H9 (cell line): Measurements from ENCODE around the gene EIF5A. TPM values are rescaled to one million over a fixed set of nuclear protein-coding genes. Genes with fewer than 3 reads are reported as not detected.

Experiments
- DNase-seq: peaks from one replicate; pipeline ENCODE4 v3.0.0-alpha.2; 2017
- H2AFZ ChIP-seq: one replicate; pipeline ENCODE4 v1.6.1; 2013; ENCODE audit warnings: mild to moderate bottlenecking, low read length, control low read depth, moderate library complexity
- H2AK5ac ChIP-seq: 2 replicates; pipeline ENCODE4 v1.6.1; 2013; ENCODE audit warnings: low read length, control low read depth, mixed read lengths; ENCODE audit not compliant: insufficient read length
- H2BK120ac ChIP-seq: one replicate; pipeline ENCODE4 v1.6.1; 2013; ENCODE audit warnings: low read depth, mild to moderate bottlenecking, low read length, control low read depth, inconsistent platforms; ENCODE audit not compliant: poor library complexity, severe bottlenecking
- H2BK12ac ChIP-seq: 2 replicates; pipeline ENCODE4 v1.6.1; 2013; ENCODE audit warnings: low read length, control low read depth, mixed read lengths, low read depth; ENCODE audit not compliant: insufficient read length
- H2BK15ac ChIP-seq: 2 replicates; pipeline ENCODE4 v1.6.1; 2013; ENCODE audit warnings: low read depth, low read length, control low read depth
- H2BK20ac ChIP-seq: one replicate; pipeline ENCODE4 v1.6.1; 2013; ENCODE audit warnings: low read depth, mild to moderate bottlenecking, low read length, control low read depth, inconsistent platforms; ENCODE audit not compliant: poor library complexity, severe bottlenecking
- H2BK5ac ChIP-seq: 2 replicates; pipeline ENCODE4 v1.6.1; 2013; ENCODE audit warnings: low read length, control low read depth, mixed read lengths; ENCODE audit not compliant: insufficient read length
- H3K14ac ChIP-seq: 2 replicates; pipeline ENCODE4 v1.6.1; 2013; ENCODE audit warnings: low read length, control low read depth; ENCODE audit not compliant: insufficient read depth
- H3K18ac ChIP-seq: 2 replicates; pipeline ENCODE4 v1.6.1; 2013; ENCODE audit warnings: low read depth, mild to moderate bottlenecking, mixed read lengths, low read length, control low read depth; ENCODE audit not compliant: insufficient read length
- H3K23ac ChIP-seq: 2 replicates; pipeline ENCODE4 v1.6.1; 2013; ENCODE audit warnings: low read length, control low read depth, mixed read lengths, low read depth; ENCODE audit not compliant: insufficient read length
- H3K23me2 ChIP-seq: 2 replicates; pipeline ENCODE4 v1.6.1; 2013; ENCODE audit warnings: low read depth, mild to moderate bottlenecking, mixed read lengths, low read length, control low read depth; ENCODE audit not compliant: insufficient read length, poor library complexity, severe bottlenecking
- H3K27ac ChIP-seq: 2 replicates; pipeline ENCODE4 v1.5.1; 2013; ENCODE audit warnings: low read length, control low read depth, mixed read lengths, low read depth; ENCODE audit not compliant: insufficient read length
- H3K27me3 ChIP-seq: 2 replicates; pipeline ENCODE4 v1.6.1; 2013; ENCODE audit warnings: low read length, control low read depth, inconsistent platforms; ENCODE audit not compliant: insufficient read depth
- H3K4ac ChIP-seq: 2 replicates; pipeline ENCODE4 v1.6.1; 2013; ENCODE audit warnings: low read depth, mild to moderate bottlenecking, control low read depth, inconsistent platforms, low read length, moderate library complexity
- H3K4me1 ChIP-seq: 2 replicates; pipeline ENCODE4 v1.6.1; 2013; ENCODE audit warnings: low read length, control low read depth, inconsistent platforms; ENCODE audit not compliant: insufficient read depth
- H3K4me2 ChIP-seq: 2 replicates; pipeline ENCODE4 v1.6.1; 2013; ENCODE audit warnings: low read length, control low read depth, mixed read lengths; ENCODE audit not compliant: insufficient read length, insufficient read depth
- H3K56ac ChIP-seq: 2 replicates; pipeline ENCODE4 v1.6.1; 2013; ENCODE audit warnings: low read depth, mild to moderate bottlenecking, mixed read lengths, low read length, control low read depth; ENCODE audit not compliant: insufficient read length
- H3K79me1 ChIP-seq: 2 replicates; pipeline ENCODE4 v1.6.1; 2013; ENCODE audit warnings: low read depth, mild to moderate bottlenecking, moderate library complexity, low read length, control low read depth, inconsistent platforms; ENCODE audit not compliant: insufficient read depth, poor library complexity, severe bottlenecking
- H3K79me2 ChIP-seq: 2 replicates; pipeline ENCODE4 v1.6.1; 2013; ENCODE audit warnings: low read length, control low read depth, inconsistent platforms; ENCODE audit not compliant: insufficient read depth
- H3K9ac ChIP-seq: 2 replicates; pipeline ENCODE4 v1.6.1; 2013; ENCODE audit warnings: low read length, control low read depth, mixed read lengths; ENCODE audit not compliant: insufficient read length; ENCODE audit errors: extremely low read depth
- H3K9me3 ChIP-seq: one replicate; pipeline ENCODE4 v1.6.1; 2013; ENCODE audit warnings: low read depth, low read length, inconsistent platforms; ENCODE audit not compliant: control insufficient read depth
- H3T11ph ChIP-seq: one replicate; pipeline ENCODE4 v1.6.1; 2013; ENCODE audit warnings: mild to moderate bottlenecking, low read length, control low read depth, inconsistent platforms
- H4K20me1 ChIP-seq: one replicate; pipeline ENCODE4 v1.6.1; 2013; ENCODE audit not compliant: control insufficient read depth, insufficient read length, insufficient read depth
- H4K5ac ChIP-seq: 2 replicates; pipeline ENCODE4 v1.6.1; 2013; ENCODE audit warnings: low read depth, mild to moderate bottlenecking, mixed read lengths, low read length, control low read depth; ENCODE audit not compliant: insufficient read length
- H4K8ac ChIP-seq: replicated peaks from 2 replicates; pipeline ENCODE4 v1.6.1; 2013; ENCODE audit warnings: low read length, control low read depth, mixed read lengths, low read depth; ENCODE audit not compliant: insufficient read length
- H4K91ac ChIP-seq: 2 replicates; pipeline ENCODE4 v1.6.1; 2013; ENCODE audit warnings: low read depth, mild to moderate bottlenecking, moderate library complexity, mixed read lengths, low read length, control low read depth; ENCODE audit not compliant: insufficient read length
- H3K27ac Mint-ChIP-seq, 3 experiments: 2 replicates in 2 of 3; 3 replicates in 1 of 3; pipeline ENCODE4 v1.8.0; 2020 to 2021; ENCODE audit warnings: mixed read lengths in 3 of 3, mild to moderate bottlenecking in 1 of 3, moderate library complexity in 1 of 3
- H3K27me3 Mint-ChIP-seq: 2 replicates; pipeline ENCODE4 v1.8.0; 2021; ENCODE audit warnings: low read depth, mild to moderate bottlenecking, moderate library complexity, mixed read lengths
- H3K36me3 Mint-ChIP-seq, 3 experiments: 2 replicates in 2 of 3; 3 replicates in 1 of 3; pipeline ENCODE4 v1.8.0; 2020 to 2021; ENCODE audit warnings: low read depth in 3 of 3, mixed read lengths in 3 of 3; ENCODE audit not compliant: insufficient read depth in 1 of 3
- H3K4me1 Mint-ChIP-seq, 2 experiments: 2 replicates each; pipeline ENCODE4 v1.8.0; 2020; ENCODE audit warnings: mixed read lengths in 2 of 2
- H3K4me3 Mint-ChIP-seq, 2 experiments: 2 replicates in 1 of 2; 3 replicates in 1 of 2; pipeline ENCODE4 v1.8.0; 2020 to 2021; ENCODE audit warnings: mild to moderate bottlenecking in 2 of 2, mixed read lengths in 2 of 2, moderate library complexity in 1 of 2
- H3K9me3 Mint-ChIP-seq, 2 experiments: 2 replicates in 1 of 2; 3 replicates in 1 of 2; pipeline ENCODE4 v1.8.0; 2020; ENCODE audit warnings: mild to moderate bottlenecking in 2 of 2, mixed read lengths in 2 of 2, moderate library complexity in 1 of 2
- CTCF ChIP-seq: fragments of 200-600 bp; sonication (generic); conservative IDR thresholded peaks from 3 replicates; pipeline ENCODE4 v1.8.0; 2021; ENCODE audit warnings: antibody characterized with exemption, mild to moderate bottlenecking
- WGBS: extraction: QIAGEN DNeasy Blood & Tissue Kit; methylation state at CpG from one replicate; pipeline ENCODE4 v1.1.7; 2013; ENCODE audit warnings: missing lambda C conversion rate, low lambda C conversion rate, mixed read lengths; ENCODE audit not compliant: insufficient read length; ENCODE audit errors: extremely low coverage; 5-methylcytosine and 5-hydroxymethylcytosine counted together
- total RNA-seq: library from RNA; stranded (reverse); gene quantifications from 2 replicates; pipeline ENCODE4 v1.2.1, GENCODE V29; 2021

Gene EIF5A
- total RNA-seq, 1 experiment from 2014 or later = 978 TPM

DNA sequence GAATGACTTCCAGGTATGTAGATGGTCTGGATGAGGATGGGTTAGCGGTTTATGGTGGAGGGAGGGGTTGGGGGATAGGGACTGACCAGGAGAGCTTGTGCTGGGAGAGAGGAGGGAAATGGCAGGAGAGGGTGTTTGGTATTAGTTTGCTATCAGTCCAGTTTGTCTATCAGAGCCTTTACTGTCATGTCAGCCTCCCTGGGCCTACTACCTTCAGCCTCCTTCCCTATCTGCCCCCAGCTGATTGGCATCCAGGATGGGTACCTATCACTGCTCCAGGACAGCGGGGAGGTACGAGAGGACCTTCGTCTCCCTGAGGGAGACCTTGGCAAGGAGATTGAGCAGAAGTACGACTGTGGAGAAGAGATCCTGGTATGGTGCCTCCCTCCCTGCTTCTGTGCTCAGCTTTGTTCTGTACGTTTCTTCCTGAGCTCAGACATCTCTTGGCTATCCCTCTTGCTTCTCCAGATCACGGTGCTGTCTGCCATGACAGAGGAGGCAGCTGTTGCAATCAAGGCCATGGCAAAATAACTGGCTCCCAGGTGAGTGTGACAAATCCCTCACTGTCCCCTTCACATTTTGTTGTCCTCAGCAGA is 3.8 kb downstream of the EIF5A start:
- H3K4me2 ChIP-seq = no peak overlapping the region
- no CpG with 5 or more reads among the region's 7 CpGs for WGBS

More for the DNA sequence above, 3.8 kb downstream of the EIF5A start:
- no peak overlapping the region for H2BK12ac ChIP-seq
- peak overlapping the region in 2 of 3 experiments; percentile 52 to 57; a peak in 3 of 7 replicates for H3K27ac Mint-ChIP-seq
- no peak overlapping the region for H3K4ac ChIP-seq
- no peaks in the 10 kb centered on the region for H4K20me1 ChIP-seq
- H3K4me1 Mint-ChIP-seq = peaks cover 39 to 41% of the 10 kb centered on the region in 2 experiments
- no peaks in the 10 kb centered on the region for H3K9me3 ChIP-seq
- H2BK15ac ChIP-seq = no peak overlapping the region
- H2BK120ac ChIP-seq = no peak overlapping the region
- H4K5ac ChIP-seq = no peak overlapping the region
- no peak overlapping the region; a peak in 1 of 5 replicates for H3K4me3 Mint-ChIP-seq
- no peaks in the 10 kb centered on the region for H3K27me3 ChIP-seq
- no peak overlapping the region for H2BK5ac ChIP-seq
- no peak overlapping the region for H3K9ac ChIP-seq
- H3K79me2 ChIP-seq = peaks cover 21% of the 10 kb centered on the region
- DNase-seq = no peak
- peaks cover 0 to 3% of the 10 kb centered on the region in 2 experiments; a peak in 1 of 5 replicates for H3K9me3 Mint-ChIP-seq
- H3K27ac ChIP-seq = no peak overlapping the region
- H3T11ph ChIP-seq = no peak overlapping the region
- no peak overlapping the region for H3K23ac ChIP-seq
- no peak overlapping the region for H2BK20ac ChIP-seq
- H3K4me1 ChIP-seq = peaks cover 2% of the 10 kb centered on the region; the same call in 1 of the 2 replicates
- H3K18ac ChIP-seq = no peak overlapping the region
- H3K23me2 ChIP-seq = peaks cover 19% of the 10 kb centered on the region
- H3K36me3 Mint-ChIP-seq = peaks cover 47 to 65% (median 57%) of the 10 kb centered on the region in 3 experiments
- no peak overlapping the region for H4K8ac ChIP-seq
- no peak overlapping the region for H3K14ac ChIP-seq
- H3K56ac ChIP-seq = no peak overlapping the region
- no peak overlapping the region for H2AK5ac ChIP-seq
- TF ChIP-seq CTCF = no peak
- H4K91ac ChIP-seq = no peak overlapping the region
- H2AFZ ChIP-seq = no peak overlapping the region
- H3K27me3 Mint-ChIP-seq = no peaks in the 10 kb centered on the region; the same call in none of the 2 replicates
- H3K79me1 ChIP-seq = no peaks in the 10 kb centered on the region
